HG03175 (cell line): ENCODE measurements around the gene CES1.
"Not testable (repeated sequence)": the region's sequence is repeated elsewhere in the genome, so short reads cannot be mapped to it uniquely, and the experiment has no call there.

Experiments
- ATAC-seq: cut with Tn5 transposase; IDR thresholded peaks from one replicate; pipeline ENCODE4 v1.9.1; 2021; ENCODE audit warnings: mild to moderate bottlenecking, moderate library complexity; ENCODE audit not compliant: unreplicated experiment

CES1 gene

GRCh38 chr16:55792934-55793374 lies 39.9 kb downstream of the CES1 start:
- not testable (repeated sequence) for ATAC-seq

GRCh38 chr16:55791512-55791911 lies 41.4 kb downstream of the CES1 start:
- not testable (repeated sequence) for ATAC-seq

- ATAC-seq: not testable (repeated sequence)
Observed at GRCh38 chr16:55790240-55790639, 42.7 kb downstream of the CES1 start.

DNA sequence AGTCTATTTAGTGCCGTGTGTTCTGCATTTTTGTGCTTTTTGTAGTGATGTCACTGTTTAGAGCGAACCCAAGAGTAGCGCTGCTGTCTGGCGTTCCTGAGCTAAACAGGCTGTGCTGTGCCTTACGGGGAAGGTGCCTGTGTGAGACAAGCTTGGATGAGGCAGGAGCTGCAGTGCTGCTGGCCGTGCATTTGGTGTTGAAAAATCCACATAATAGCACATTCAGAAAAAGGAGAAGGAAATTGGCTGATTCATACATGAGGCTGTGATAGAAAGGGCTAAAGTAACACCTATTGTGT lies 50.2 kb downstream of the CES1 start:
- not testable (repeated sequence) for ATAC-seq

- not testable (repeated sequence) for ATAC-seq
Observed at GRCh38 chr16:55782091-55782792, 50.7 kb downstream of the CES1 start.

DNA sequence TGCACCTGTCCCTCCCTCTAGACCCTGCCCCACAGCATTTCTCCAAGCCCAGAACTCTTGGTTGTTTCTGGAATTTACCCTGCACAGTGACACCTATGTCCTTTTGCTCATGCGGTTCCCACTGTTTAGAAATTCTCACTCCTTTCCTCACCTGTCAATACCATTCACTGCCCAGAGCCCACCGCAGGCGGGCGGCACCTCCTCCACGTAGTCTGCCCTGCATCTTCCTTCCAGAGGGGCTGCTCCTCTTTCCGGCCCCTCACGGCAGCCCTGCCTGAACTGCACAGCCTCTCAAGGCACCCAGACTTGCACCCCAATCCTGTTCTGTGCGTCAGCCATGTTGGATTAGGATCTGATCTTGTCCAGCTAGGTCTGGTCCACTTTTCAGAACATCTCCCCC lies 51.4 kb downstream of the CES1 start:
- ATAC-seq: not testable (repeated sequence)

DNA sequence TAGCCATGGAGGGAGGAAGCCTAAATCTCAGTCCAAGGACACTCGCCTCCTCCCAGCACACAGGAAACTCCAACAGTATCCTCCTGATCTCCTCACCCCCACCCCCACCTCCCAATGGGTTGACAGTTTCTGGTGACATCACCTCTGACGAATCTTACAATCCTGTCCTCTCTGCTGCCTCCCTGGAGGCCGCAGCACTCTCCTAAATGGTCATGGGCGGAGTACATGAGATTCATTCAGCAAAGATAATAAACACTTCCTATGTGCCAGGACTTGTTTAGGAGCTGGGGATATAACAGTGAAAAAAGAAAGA lies 52.8 kb downstream of the CES1 start:
- not testable (repeated sequence) for ATAC-seq

GRCh38 chr16:55779402-55780094 lies 53.3 kb downstream of the CES1 start:
- no peak for ATAC-seq

DNA sequence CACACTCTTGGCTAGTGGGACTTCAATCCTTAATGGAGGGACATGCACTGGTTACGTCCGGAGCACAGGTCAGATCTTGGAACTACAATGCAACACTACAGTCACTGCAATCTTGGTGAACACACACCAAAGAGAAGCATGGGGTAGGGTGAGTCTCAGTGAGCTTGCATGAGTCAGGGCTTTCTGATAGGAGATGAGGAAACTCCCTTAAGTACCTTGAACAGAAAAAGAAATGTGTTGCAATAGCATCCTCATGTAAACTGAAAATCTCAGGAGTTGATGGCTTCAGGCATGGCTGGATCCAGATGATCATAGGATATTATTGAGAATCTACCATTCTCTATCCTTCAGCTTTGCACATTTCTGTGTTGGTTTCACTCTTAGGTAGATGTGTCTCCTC lies 54.1 kb downstream of the CES1 start:
- no peak for ATAC-seq

GRCh38 chr16:55775857-55776256 lies 57.0 kb downstream of the CES1 start:
- no peak for ATAC-seq

DNA sequence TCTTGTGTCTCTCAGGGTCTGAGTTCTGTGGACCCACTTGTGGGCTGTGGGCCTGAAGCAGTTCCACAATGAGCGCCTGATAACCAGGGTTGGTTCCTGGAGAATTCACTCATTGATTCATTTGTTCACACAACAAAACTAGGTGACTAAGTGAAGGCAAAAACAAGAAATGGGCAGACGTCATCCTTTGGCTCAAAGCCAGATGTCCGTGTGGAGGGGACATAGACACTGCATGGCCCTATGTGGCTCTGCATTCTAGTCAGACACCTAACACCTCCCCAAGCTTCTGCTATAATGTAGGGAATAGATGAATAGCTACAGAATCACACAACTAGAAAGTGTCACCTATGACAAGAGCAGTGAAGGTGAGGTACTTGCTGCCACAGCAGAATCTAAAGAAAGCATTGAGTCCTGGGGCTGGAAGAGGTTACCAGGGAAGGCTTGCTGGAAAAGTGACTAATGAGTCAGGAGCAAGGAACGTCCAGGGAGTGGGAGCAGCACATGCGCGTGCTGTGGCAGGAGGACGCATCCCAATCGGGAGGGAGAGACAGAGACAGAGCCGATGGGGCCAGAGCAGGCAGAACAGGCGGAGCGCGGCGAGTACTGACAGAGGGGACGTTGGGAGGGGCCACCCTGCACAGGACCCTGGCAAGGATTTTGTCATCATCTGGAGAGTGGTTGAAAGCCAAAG lies 58.9 kb downstream of the CES1 start:
- no peak for ATAC-seq

DNA sequence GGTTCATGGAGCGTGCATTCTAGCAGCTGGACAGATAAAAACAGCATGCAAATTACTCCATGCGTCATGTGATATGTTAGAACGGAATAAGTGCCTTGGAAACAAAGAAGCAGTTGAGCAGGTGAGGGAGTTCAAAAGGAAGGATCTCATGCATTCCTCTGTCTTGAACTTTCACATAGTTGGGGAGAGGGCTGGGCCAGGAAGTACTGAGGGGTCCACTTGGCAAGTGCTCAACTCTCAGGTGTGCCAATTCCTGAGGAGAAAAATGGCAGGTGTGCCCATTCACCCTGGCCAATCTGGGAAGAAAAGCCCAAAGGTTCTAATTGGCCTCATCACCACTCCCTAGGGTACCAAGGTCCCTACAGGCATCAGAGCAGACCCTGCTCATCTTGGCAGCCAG lies 67.7 kb downstream of the CES1 start:
- no peak for ATAC-seq

DNA sequence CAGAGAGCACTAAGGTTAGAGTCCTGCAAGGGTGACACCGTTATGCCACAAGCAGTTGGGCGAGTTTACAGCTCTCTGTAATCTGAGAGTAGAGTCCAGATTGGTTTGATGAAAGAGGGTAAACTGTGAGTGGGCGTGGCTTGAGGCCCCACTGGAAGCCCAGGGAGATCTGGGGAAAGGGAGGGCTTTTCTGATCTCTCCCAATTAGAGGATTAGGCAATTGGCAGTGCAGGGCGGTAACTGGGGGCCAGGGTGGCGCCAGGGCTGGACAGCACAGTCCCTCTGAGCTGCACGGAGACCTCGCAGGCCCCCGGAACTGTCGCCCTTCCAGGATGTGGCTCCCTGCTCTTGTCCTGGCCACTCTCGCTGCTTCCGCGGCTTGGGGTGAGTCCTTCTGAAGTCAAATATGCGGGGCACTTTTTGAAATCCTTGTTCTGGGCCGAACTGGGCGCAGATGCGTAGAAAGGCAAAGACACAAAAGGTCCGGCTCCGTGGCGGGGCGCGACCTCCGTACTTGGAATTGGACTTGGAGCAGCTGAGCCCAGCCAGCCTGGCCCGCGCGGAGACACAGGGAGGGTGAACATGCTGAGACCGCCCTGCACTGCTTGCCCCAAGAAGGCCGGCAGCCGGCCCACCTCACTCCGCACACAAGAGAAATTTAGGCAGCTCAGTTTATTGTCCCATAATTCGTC lies 72.4 kb downstream of the CES1 start:
- ATAC-seq: no peak

- ATAC-seq: not testable (repeated sequence)
Observed at GRCh38 chr16:55759965-55760309, 73.0 kb downstream of the CES1 start.

DNA sequence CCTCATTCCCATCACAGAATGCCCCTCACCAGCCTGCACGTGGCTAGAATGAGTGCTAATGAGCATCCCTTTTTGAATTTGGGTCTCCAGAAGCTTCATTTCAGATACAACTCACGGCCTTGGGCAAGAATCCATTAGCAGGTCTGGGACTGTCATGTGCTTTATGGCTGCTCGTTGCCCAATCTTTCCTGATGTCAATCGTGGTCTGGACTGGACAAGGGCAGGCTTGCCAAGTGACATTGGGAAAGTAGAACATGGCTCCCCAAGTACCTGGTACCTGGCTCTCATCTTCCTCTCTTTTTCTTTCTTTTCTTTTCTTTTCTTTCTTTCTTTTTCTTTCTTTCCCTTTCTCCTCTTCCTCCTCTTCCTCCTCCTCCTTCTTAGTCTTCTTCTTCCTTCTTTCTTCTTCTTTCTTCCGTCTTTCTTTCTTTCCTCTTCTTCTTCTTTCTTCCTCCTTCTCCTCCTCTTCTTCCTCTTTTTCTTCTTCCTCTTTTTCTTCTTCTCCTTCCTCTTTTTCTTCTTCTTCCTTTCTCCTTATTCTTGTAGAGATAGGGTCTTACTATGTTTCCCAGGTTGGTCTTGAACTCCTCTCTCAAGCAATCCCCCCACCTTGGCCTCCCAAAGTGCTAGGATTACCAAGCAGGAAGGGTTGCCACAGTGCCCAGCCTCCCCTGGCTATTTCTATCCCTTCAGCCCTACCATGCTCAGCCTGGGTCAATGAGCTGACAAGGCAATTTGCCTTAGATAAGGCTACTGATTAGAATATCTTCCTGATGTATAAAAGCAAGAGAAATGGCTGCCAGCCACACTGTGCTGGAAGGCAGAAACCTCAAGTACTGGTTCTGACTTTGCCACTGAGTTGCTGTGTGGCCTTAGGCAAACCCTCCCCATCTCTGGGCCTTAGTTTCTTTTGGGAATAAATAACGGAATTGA lies 75.0 kb downstream of the CES1 start:
- not testable (repeated sequence) for ATAC-seq

- ATAC-seq: no peak
Observed at GRCh38 chr16:55756963-55757362, 75.9 kb downstream of the CES1 start.

- no peak for ATAC-seq
Observed at GRCh38 chr16:55754056-55754455, 78.8 kb downstream of the CES1 start.

GRCh38 chr16:55753145-55753631 lies 79.7 kb downstream of the CES1 start:
- not testable (repeated sequence) for ATAC-seq
